Cardiac fibroblast (primary cell): ENCODE data around the gene EPS8L3.

Experiments used
- DNase-seq, 2 donors: peaks; one replicate each; pipeline versions ENCODE4 v3.0.0 to v3.0.0-alpha.2; 2010; ENCODE audit warnings: low read depth in 2 of 2
- H3K4me3 ChIP-seq, 2 donors: replicated peaks in 1 of 2; 1 replicate in 1 of 2; 2 replicates in 1 of 2; pipeline ENCODE4 v1.5.1; 2011; ENCODE audit warnings: low read depth in 2 of 2, low read length in 2 of 2, mild to moderate bottlenecking in 2 of 2, moderate library complexity in 1 of 2
- TF ChIP-seq, protein P1 (sequence below): IDR thresholded peaks from one replicate; pipeline ENCODE4 v1.5.1; 2011; ENCODE audit warnings: low read depth, mild to moderate bottlenecking, low read length, inconsistent platforms

The EPS8L3 gene

DNA sequence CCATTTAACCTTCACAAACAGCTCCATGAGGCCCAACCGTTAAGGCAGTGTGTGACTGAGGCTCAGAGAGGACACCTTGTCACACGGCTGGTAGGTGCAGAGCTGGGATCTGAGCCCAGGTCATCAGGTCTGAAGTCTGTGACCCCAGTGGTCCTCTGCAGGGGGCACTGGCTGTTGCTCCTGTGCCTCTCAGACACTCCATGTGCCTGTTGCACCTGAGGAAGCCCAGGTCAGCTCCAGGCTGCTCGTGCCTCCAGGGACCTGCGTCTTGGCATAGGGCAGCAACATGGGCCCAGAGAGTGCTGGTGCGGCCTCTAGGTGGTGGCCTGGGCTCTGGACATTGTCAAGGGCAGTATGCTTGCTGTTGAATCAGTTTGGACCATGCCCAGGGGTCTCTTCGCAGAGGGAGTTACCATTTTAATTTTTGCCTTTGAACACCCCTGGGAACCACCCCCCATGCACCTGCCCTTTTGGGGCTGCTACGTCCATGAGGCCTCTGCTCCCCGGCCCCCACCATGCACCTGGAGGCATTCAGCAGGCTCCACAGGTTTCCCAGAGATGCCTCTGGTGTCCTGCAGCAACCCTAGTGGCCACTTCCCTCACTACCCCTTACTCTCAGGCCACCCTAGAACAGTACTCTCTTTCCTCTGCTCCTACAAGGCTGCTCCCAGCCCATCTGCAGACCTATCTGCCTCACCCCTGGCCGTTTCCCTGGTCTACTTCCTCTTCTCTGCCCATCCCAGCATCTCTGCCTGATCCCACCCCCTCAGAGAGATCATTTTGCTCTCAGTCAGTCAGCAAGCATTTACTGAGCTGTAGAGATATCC is 25.2 kb upstream of the EPS8L3 start:
- no peak overlapping the region for H3K4me3 ChIP-seq
- DNase-seq, result peak in 1 of 2 donors; percentile 22
- TF ChIP-seq, protein P1, sequence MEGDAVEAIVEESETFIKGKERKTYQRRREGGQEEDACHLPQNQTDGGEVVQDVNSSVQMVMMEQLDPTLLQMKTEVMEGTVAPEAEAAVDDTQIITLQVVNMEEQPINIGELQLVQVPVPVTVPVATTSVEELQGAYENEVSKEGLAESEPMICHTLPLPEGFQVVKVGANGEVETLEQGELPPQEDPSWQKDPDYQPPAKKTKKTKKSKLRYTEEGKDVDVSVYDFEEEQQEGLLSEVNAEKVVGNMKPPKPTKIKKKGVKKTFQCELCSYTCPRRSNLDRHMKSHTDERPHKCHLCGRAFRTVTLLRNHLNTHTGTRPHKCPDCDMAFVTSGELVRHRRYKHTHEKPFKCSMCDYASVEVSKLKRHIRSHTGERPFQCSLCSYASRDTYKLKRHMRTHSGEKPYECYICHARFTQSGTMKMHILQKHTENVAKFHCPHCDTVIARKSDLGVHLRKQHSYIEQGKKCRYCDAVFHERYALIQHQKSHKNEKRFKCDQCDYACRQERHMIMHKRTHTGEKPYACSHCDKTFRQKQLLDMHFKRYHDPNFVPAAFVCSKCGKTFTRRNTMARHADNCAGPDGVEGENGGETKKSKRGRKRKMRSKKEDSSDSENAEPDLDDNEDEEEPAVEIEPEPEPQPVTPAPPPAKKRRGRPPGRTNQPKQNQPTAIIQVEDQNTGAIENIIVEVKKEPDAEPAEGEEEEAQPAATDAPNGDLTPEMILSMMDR, result peak; percentile 54

DNA sequence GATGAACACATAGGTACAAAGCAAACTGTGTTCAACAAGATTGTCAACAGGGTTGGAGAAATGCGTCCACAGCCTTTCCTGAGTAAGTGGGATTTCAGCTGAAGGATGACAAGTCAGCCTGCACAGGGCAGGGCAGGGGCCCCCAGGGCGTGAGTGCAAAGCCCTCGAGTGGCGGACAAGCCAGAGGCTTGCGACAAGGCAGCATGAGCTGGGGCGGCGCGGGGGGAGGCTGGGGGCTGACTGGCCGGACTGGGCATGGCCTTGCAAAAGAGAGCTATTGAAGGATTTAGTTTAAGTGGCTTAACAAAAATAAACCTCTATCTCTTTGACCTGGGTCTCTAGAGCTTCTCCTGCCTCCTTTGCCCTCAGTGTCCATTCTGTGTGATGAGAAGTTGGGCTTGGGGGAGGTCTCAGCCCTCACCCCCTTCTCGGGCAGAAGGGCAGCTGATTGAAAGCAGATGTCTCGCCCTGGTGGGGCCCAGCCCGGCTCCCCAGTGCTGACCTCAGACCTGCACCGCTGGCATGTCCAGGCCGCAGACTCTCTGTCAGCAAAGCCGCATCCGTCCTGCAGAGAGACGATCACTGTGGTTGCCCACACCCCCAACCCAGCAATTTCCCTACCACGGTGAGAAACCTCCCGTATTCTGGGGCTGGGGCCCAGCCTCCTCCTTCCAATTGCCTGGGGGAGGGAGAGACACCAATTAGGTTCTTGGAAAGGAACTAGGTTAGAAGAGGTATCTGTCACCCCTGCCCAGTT is 24.3 kb upstream of the EPS8L3 start:
- H3K4me3 ChIP-seq, result no peak overlapping the region
- DNase-seq, result no peak
- TF ChIP-seq, protein P1, result no peak

DNA sequence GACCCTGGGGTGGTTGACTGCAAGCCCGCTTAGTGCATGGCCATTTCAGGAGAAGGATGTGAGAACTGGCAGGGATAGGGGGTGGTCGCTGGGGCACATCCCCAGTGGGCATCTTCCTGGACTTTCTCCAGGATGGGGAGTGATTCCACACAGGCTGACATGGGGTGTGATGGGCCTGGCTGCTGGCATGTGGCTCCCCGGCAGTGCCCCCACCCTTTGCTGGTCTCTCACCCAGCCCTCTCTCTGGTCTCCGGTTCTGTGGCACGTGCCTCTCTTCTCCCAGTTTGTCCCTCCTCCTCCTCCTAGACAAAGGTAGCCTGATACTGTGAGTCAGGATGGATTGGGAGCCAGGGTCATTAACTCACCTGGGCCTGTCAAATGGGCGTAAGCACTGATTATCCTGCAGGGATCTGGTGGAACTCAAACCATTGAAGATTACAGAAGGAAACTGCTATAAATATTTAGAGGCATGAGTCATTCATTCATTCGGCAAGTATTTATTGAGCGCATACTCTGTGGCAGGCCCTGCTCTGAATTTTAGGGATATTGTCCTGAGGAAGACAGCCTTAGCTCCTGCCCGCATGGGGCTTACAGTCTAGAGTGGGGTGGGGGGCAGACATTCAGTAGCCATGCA is 23.6 kb upstream of the EPS8L3 start:
- TF ChIP-seq, protein P1, result no peak
- H3K4me3 ChIP-seq, result no peak overlapping the region
- peak in 1 of 2 donors; percentile 45 for DNase-seq

DNA sequence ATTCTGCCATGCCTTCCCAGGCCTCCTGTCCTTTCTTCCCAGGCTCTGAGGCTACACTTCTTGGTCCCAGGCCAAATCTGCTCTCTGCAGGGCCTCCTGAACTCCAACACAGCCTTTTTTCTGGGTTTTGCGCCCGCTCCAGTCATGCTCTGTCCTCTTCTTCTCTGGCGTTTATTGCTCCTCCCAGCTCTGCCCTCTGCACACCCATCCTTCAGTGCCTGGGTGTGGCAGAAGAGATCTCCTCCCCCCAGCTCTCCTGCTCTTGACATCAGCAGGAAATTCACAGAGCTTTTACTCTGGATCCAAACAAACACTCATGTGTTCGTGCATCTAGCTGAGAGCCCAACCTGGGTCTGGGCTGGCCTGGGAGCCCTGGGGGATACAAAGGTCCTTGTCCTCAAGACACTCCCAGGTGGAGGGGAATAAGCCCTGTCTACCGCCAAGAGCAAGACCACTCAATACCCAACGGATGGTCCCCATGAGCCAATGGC is 22.9 kb upstream of the EPS8L3 start:
- peak; percentile 31 to 62 for DNase-seq
- TF ChIP-seq, protein P1, result no peak
- no peak overlapping the region for H3K4me3 ChIP-seq

DNA sequence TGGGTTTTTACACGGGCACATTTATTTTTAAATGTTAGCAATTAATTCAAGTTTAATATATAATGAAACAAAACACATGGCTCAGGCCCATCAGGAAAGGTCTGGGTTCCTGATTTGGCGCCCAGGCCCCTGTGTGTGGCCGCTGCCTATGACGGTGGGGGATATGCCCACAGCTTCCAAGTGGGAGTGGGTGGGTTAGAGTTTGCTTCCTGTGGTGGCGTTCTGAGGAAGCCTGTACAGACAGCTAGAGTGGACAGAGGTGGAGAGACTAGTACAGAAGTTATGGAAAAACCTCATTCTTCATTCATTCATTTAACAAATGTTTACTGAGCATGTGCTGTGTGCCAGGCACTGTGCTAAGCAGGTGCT is 22.4 kb upstream of the EPS8L3 start:
- no peak overlapping the region for H3K4me3 ChIP-seq
- no peak for DNase-seq
- TF ChIP-seq, protein P1, result no peak

DNA sequence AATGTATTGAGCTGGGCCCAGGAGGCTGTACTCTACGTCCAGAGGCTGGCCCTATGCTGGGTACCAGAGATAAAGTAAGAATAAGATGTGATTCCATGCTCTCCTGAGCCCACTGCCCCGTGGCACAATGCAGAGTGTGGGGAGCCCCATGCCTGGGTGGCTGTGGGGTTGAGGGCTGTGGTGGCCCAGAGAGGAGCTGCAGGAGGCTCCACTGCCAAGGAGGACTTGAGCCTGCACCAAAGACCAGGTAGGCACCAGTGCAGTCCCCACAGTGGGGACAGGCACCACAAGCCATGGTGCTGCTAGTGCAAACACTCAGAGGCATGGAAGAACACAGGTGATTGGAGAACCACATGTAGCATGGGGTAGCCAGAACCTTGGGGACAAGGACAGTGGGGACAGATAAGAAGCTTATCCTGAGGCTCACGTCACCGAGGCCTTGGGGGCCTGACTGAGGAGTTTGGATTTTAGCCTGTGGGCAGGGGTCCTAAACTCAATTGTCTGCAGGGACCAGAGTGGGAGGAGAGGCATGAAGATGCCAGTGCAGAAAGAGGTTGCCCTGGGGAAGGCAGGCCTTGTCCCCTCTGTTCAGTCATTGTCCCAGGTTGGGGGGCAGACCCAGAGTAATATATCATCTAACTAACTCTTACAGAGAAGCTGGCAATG is 21.9 kb upstream of the EPS8L3 start:
- TF ChIP-seq, protein P1, result no peak
- no peak overlapping the region for H3K4me3 ChIP-seq
- DNase-seq, result no peak
